Measurements from ENCODE around the gene BBS9.

GRCh38 chr7:33346055-33346454 is 216.7 kb downstream of the BBS9 start:
- no peak for TF ChIP-seq SMC3 (conservative IDR thresholded peaks at IDR 0.05; ENCODE audit: insufficient read depth, low read depth, low read length)
- no peak for TF ChIP-seq KAT8 (IDR thresholded peaks at IDR 0.05; ENCODE audit: low read depth)
- TF ChIP-seq ZNF274 (IDR thresholded peaks at IDR 0.05; ENCODE audit: borderline replicate concordance, low read depth, low read length): no peak
- TF ChIP-seq MTF1 (CRISPR knock-in tag; IDR thresholded peaks at IDR 0.05; ENCODE audit: borderline replicate concordance): no peak
- no peak for TF ChIP-seq POLR2A (conservative IDR thresholded peaks at IDR 0.05)
- TF ChIP-seq TAF7 (tag; IDR thresholded peaks at IDR 0.05): no peak
- no peak for TF ChIP-seq CBX8 (IDR thresholded peaks at IDR 0.05; ENCODE audit: borderline replicate concordance, extremely low read depth, low read depth, low read length, poor library complexity, severe bottlenecking)
- TF ChIP-seq CEBPG (CRISPR knock-in tag; IDR thresholded peaks at IDR 0.05): no peak
- no peak for TF ChIP-seq CEBPG (tag; conservative IDR thresholded peaks at IDR 0.05 in 1 of 2, IDR thresholded peaks at IDR 0.05 in 1 of 2)
- TF ChIP-seq POLR2AphosphoS2 (IDR thresholded peaks at IDR 0.05; ENCODE audit: low read length): no peak
- no peak for TF ChIP-seq ZNF609 (CRISPR knock-in tag; IDR thresholded peaks at IDR 0.05; ENCODE audit: borderline replicate concordance)

Measured in K562 (cell line).